H1 (cell line): ENCODE results near the gene SLC6A12.

Source experiments
- EZH2 ChIP-seq: fragments of 200-600 bp; sonication (generic); IDR thresholded peaks from 2 replicates; pipeline ENCODE4 v1.7.1; 2012; ENCODE audit warnings: low read depth, mild to moderate bottlenecking, moderate library complexity, low read length, inconsistent platforms; ENCODE audit not compliant: severe bottlenecking
- SP1 ChIP-seq: IDR thresholded peaks from 2 replicates; pipeline ENCODE4 v1.6.1; 2011; ENCODE audit warnings: low read depth, low read length
- SRF ChIP-seq: IDR thresholded peaks from 2 replicates; pipeline ENCODE4 v1.6.1; 2011; ENCODE audit warnings: mild to moderate bottlenecking, low read depth, low read length, moderate library complexity
- TF ChIP-seq, protein P1 (sequence below), 3 experiments: IDR thresholded peaks; 1 replicate in 2 of 3; 2 replicates in 1 of 3; pipeline versions ENCODE4 v1.5.1 to v1.6.1; 2011; ENCODE audit warnings: low read length in 3 of 3, mild to moderate bottlenecking in 3 of 3, inconsistent platforms in 2 of 3, low read depth in 1 of 3, moderate library complexity in 1 of 3; ENCODE audit not compliant: insufficient read depth in 1 of 3; ENCODE audit errors: control extremely low read depth in 1 of 3

GRCh38 chr12:237026-237815, 23.3 kb upstream of the SLC6A12 start:
- TF ChIP-seq SRF (no peak), SP1 (no peak), EZH2 (no peak)
- TF ChIP-seq, protein P1, sequence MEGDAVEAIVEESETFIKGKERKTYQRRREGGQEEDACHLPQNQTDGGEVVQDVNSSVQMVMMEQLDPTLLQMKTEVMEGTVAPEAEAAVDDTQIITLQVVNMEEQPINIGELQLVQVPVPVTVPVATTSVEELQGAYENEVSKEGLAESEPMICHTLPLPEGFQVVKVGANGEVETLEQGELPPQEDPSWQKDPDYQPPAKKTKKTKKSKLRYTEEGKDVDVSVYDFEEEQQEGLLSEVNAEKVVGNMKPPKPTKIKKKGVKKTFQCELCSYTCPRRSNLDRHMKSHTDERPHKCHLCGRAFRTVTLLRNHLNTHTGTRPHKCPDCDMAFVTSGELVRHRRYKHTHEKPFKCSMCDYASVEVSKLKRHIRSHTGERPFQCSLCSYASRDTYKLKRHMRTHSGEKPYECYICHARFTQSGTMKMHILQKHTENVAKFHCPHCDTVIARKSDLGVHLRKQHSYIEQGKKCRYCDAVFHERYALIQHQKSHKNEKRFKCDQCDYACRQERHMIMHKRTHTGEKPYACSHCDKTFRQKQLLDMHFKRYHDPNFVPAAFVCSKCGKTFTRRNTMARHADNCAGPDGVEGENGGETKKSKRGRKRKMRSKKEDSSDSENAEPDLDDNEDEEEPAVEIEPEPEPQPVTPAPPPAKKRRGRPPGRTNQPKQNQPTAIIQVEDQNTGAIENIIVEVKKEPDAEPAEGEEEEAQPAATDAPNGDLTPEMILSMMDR (IDR thresholded peaks at IDR 0.05; ENCODE audit: control extremely low read depth in 1 of 3, insufficient read depth in 1 of 3, low read depth in 1 of 3, low read length in 3 of 3) = no peak
